Muscle layer of duodenum (tissue), 2 donors: ENCODE results near the gene ZNF853.

Source experiments
- H3K27ac ChIP-seq: one replicate; pipeline ENCODE4 v1.7.0; 2013; ENCODE audit warnings: mild to moderate bottlenecking, low read length
- H3K27me3 ChIP-seq: one replicate; pipeline ENCODE4 v1.7.0; 2013; ENCODE audit warnings: low read depth, mild to moderate bottlenecking, control low read depth, low read length
- H3K36me3 ChIP-seq, 2 donors: one replicate each; pipeline ENCODE4 v1.7.0; 2013; ENCODE audit warnings: low read length in 2 of 2, control low read depth in 1 of 2, mild to moderate bottlenecking in 1 of 2; ENCODE audit not compliant: insufficient read depth in 2 of 2, control insufficient read depth in 1 of 2
- H3K4me1 ChIP-seq, 2 donors: one replicate each; pipeline ENCODE4 v1.7.0; 2013; ENCODE audit warnings: low read length in 2 of 2, mild to moderate bottlenecking in 2 of 2, control low read depth in 1 of 2, moderate library complexity in 1 of 2; ENCODE audit not compliant: insufficient read depth in 2 of 2, control insufficient read depth in 1 of 2
- H3K4me3 ChIP-seq, 2 donors: one replicate each; pipeline ENCODE4 v1.7.0; 2013; ENCODE audit warnings: low read length in 2 of 2, low read depth in 1 of 2, mild to moderate bottlenecking in 1 of 2
- H3K9me3 ChIP-seq, 2 donors: one replicate each; pipeline ENCODE4 v1.7.0; 2013; ENCODE audit warnings: low read length in 2 of 2, control low read depth in 1 of 2, mild to moderate bottlenecking in 1 of 2; ENCODE audit not compliant: control insufficient read depth in 1 of 2
- donor health status: healthy.

The ZNF853 gene

DNA sequence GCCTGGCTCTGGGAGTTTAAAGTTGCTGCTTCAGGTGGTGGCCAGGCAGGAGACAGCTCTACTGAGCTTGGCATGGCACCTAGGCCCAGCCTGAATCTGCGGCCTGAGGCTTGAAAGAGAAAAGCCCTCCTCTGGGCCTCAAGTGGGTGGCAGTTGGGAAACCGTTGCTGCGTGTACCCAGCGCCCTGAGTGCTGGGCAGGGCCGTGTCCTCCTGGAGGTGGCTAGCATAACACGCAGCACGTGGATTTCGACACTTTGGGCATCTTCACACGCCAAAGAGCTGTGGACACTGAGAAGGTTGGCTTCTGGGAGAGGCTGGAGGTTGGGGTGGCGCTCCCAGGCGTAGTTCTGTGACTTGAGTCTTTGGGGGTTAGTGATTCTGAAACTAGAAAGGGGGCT, 24.2 kb downstream of the ZNF853 start:
- no peaks in the 10 kb centered on the region for H3K27me3 ChIP-seq

DNA sequence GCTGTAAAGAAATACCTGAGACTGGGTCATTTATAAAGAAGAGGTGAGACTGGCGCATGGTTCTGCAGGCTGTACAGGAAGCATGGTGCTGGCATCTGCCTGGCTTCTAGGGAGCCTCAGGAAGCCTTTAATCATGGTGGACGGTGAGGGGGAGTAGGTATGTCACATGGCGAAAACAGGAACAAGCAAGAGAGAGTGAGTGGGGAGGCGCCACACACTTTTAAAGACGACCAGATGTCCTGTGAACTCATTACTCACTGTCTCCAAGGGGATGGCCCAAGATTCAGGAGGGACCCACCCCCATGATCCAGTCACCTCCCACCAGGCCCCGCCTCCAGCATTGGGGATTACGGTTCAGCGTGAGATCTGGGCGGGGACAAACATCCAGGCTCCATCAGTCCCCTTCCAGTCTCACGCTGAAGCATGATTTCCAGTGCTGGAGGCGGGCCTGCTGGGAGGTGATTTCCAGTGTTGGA, 24.9 kb downstream of the ZNF853 start:
- no peak overlapping the region for H3K27ac ChIP-seq
- peaks cover 5 to 27% of the 10 kb centered on the region in 2 donors for H3K4me1 ChIP-seq
- H3K4me3 ChIP-seq = no peak overlapping the region
- peaks cover 21 to 49% of the 10 kb centered on the region in 2 donors for H3K36me3 ChIP-seq
- no peaks in the 10 kb centered on the region for H3K27me3 ChIP-seq
- H3K9me3 ChIP-seq = no peaks in the 10 kb centered on the region

More for the DNA sequence above, 24.2 kb downstream of the ZNF853 start:
- H3K36me3 ChIP-seq = peaks cover 16 to 42% of the 10 kb centered on the region in 2 donors
- no peak overlapping the region for H3K4me3 ChIP-seq
- H3K4me1 ChIP-seq = peaks cover 5 to 27% of the 10 kb centered on the region in 2 donors
- H3K9me3 ChIP-seq = no peaks in the 10 kb centered on the region
- no peak overlapping the region for H3K27ac ChIP-seq

DNA sequence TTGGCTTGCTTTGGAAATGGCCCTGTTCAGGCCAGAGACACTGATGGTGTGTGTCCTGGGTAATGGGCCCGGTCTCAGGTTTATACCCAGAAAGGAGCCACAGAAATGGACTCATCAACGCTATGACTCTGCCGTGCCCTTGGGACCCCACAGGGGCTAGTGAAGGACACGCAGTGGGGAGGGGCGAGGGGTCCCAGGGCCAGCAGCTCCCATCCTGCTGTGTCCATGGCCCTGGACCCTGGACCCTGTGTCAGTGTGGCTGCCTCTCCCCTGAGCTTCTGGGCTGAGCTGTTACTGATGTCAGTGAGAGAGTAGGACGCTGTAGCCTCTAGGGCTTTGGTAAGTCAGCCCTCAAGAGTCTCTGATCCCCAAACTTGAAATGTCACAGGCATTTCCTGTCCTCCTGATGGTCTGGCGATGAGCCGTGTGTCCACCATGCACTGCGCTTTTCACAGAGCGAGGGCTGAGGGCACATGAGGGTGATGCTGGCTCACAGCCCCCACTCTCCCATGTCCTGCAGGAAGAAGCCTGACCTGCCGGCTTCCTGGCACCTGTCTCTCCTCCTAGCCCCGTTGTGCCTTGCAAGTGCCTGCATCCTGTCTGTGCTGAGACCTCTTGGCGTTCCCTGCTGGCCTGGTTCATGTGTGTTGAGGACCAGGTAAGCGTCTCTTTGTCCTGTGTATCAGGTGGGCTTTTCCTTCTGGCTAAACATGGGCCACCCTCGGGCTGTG, 26.1 kb downstream of the ZNF853 start:
- Histone ChIP-seq H3K4me3 (no peak overlapping the region), H3K4me1 (peaks cover 5 to 21% of the 10 kb centered on the region in 2 donors), H3K27me3 (no peaks in the 10 kb centered on the region), H3K27ac (no peak overlapping the region), H3K36me3 (peaks cover 21 to 53% of the 10 kb centered on the region in 2 donors), H3K9me3 (no peaks in the 10 kb centered on the region)

- no peaks in the 10 kb centered on the region for H3K9me3 ChIP-seq
These were observed 26.9 kb downstream of the ZNF853 start for GRCh38 chr7:6642239-6642839.

DNA sequence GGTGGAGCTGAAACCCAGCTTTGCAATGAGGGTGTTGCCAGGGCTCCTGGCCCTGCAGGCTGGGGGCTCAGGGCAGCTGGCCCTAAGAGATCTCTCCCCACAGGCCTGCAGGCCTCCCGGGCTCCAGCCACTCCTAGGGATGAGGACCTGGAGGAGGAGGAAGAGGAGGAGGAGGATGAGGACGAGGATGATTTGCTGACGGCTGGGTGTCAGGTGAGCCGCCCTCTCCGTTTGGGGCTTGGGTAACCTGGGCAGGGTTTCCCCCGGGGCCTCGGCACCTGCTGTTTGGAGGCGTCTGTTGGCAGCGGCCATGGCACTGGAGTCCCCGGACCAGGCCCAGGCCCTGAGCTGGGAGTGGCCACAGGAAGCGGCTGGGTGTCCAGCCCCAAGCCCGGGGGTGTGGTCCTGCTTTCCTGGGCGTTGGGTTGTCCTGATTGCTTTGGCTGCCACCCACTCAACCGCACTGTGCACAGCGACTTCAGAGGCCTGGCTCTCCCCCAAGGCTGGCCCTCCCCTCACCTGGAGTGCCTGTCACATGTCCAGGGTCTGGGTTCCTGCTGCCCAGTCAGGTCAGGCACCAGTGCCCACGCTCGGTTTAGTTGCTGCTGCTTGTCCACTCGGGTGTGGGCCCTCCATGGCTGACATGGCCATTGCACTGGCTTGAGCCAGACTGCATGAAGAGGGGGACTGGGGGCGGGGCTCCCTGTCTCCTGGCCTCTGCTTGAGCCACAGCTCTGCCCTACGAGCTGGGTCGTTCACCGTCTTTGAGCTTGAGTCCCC, 27.6 kb downstream of the ZNF853 start:
- no peak overlapping the region for H3K27ac ChIP-seq
- H3K36me3 ChIP-seq = peaks cover 23 to 68% of the 10 kb centered on the region in 2 donors
- peaks cover 5 to 17% of the 10 kb centered on the region in 2 donors for H3K4me1 ChIP-seq
- H3K27me3 ChIP-seq = no peaks in the 10 kb centered on the region
- no peaks in the 10 kb centered on the region for H3K9me3 ChIP-seq
- no peak overlapping the region for H3K4me3 ChIP-seq

More at GRCh38 chr7:6642239-6642839, 26.9 kb downstream of the ZNF853 start:
- Histone ChIP-seq H3K4me1 (peaks cover 5 to 20% of the 10 kb centered on the region in 2 donors), H3K36me3 (peaks cover 23 to 61% of the 10 kb centered on the region in 2 donors), H3K4me3 (no peak overlapping the region), H3K27ac (no peak overlapping the region), H3K27me3 (no peaks in the 10 kb centered on the region)

- Histone ChIP-seq H3K9me3 (no peaks in the 10 kb centered on the region), H3K27ac (no peak overlapping the region), H3K36me3 (peaks cover 23 to 78% of the 10 kb centered on the region in 2 donors), H3K27me3 (no peaks in the 10 kb centered on the region), H3K4me1 (peaks cover 0 to 7% of the 10 kb centered on the region in 2 donors), H3K4me3 (no peak overlapping the region)
These were observed 28.7 kb downstream of the ZNF853 start for GRCh38 chr7:6643915-6644625.

DNA sequence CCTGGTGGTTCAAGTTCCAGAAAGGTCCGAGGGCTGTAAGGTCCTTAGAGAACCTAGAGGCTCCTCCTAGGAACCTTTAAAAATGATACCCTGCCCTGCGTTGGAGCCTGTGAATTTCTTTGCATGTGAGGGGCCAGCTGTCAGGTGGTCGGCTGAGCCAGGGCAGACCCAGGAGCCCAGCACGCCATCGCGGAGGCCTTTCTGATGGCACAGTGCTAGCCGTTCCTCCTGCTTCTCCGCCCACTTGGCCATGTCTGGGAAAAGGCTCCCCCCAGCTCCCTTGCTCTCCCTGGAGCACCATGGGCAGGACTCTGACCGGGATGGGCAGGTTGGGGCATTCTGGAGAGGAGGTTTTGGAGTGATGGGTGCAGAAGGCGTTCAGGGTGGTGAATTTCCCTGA, 29.3 kb downstream of the ZNF853 start:
- Histone ChIP-seq H3K27ac (no peak overlapping the region), H3K27me3 (no peaks in the 10 kb centered on the region), H3K9me3 (no peaks in the 10 kb centered on the region), H3K4me1 (peaks cover 0 to under 1% of the 10 kb centered on the region in 2 donors), H3K36me3 (peaks cover 23 to 84% of the 10 kb centered on the region in 2 donors), H3K4me3 (no peak overlapping the region)

GRCh38 chr7:6646465-6646864, 31.1 kb downstream of the ZNF853 start:
- H3K9me3 ChIP-seq = no peaks in the 10 kb centered on the region
- no peak overlapping the region for H3K27ac ChIP-seq
- no peaks in the 10 kb centered on the region for H3K27me3 ChIP-seq
- H3K4me1 ChIP-seq = no peaks in the 10 kb centered on the region
- no peak overlapping the region for H3K4me3 ChIP-seq
- peaks cover 27 to 90% of the 10 kb centered on the region in 2 donors for H3K36me3 ChIP-seq

- no peak overlapping the region for H3K27ac ChIP-seq
- H3K4me3 ChIP-seq = no peak overlapping the region
- H3K27me3 ChIP-seq = no peaks in the 10 kb centered on the region
- no peaks in the 10 kb centered on the region for H3K4me1 ChIP-seq
- H3K36me3 ChIP-seq = peaks cover 24 to 90% of the 10 kb centered on the region in 2 donors
- no peaks in the 10 kb centered on the region for H3K9me3 ChIP-seq
These were observed 31.7 kb downstream of the ZNF853 start for GRCh38 chr7:6647080-6647479.

- Histone ChIP-seq H3K4me3 (no peak overlapping the region), H3K27me3 (no peaks in the 10 kb centered on the region), H3K9me3 (peaks cover 0 to 1% of the 10 kb centered on the region in 2 donors), H3K4me1 (no peaks in the 10 kb centered on the region), H3K36me3 (peaks cover 21 to 90% of the 10 kb centered on the region in 2 donors), H3K27ac (no peak overlapping the region)
These were observed 32.1 kb downstream of the ZNF853 start for GRCh38 chr7:6647541-6647940.
